ENCODE data around the gene SHOX. TPM values are rescaled to one million over a fixed set of nuclear protein-coding genes. Genes with fewer than 3 reads are reported as not detected.
A peak's percentile ranks its signal among the peaks of the same experiment; 100 is the strongest.
"Not testable (repeated sequence)": the region's sequence is repeated elsewhere in the genome, so short reads cannot be mapped to it uniquely, and the experiment has no call there.

Gene SHOX
- total RNA-seq, 2 donors from 2014 or later, result not detected

DNA sequence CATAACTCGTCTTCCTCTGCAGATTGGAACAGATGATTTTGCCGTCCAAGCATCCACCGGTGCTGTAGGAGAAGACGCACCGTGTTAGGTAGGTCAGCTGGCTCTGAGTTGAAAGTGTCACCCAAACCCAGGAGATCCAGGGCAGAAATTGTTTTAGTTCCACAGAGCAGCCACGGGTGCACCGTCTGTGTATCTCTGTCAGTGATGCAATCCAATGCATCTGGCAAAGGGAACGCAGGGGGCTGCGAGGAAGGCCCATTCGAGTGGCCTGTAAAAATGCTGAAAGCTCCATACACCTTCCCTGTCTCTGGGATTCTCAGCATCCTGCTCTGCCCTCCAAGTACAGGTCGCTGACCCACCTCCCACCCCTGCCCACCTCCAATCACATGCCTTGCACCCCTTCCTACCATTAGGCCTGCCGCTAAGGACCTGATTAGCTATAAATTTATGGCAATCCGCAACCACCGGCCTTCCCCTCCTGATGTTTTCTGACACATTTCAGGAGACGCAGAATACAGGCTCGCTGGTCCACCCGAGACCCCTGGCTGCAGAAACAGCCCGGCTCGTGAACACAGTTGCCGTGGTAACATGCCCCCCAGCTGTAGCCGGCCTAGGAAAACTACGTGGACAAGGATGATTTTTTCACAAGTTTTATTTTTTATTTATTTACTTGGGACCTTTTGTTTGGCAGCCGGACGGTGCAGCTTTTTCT lies 39.7 kb upstream of the SHOX start:
- no peaks in the 10 kb centered on the region for H3K4me1 Mint-ChIP-seq
- Histone ChIP-seq H3K27ac (ENCODE audit: low read depth, low read length) (no peak overlapping the region), H3K4me1 (ENCODE audit: control insufficient read depth, insufficient read depth, low read length) (no peaks in the 10 kb centered on the region), H3K9ac (ENCODE audit: extremely low read depth, low read length, poor library complexity, severe bottlenecking) (no peak overlapping the region), H3K27me3 (ENCODE audit: control insufficient read depth, insufficient read depth, low read length, poor library complexity, severe bottlenecking) (no peaks in the 10 kb centered on the region), H3K36me3 (ENCODE audit: control insufficient read depth, insufficient read depth, low read length) (no peaks in the 10 kb centered on the region), H3K9me3 (ENCODE audit: control insufficient read depth, low read length) (no peaks in the 10 kb centered on the region), H3K4me3 (ENCODE audit: low read length) (no peak overlapping the region)
- DNase-seq, result no peak
- WGBS, 2 experiments (ENCODE audit: insufficient coverage in 1 of 2, insufficient read length in 1 of 2), result 85 to 88% methylated on average over 22 to 24 of the region's 24 CpGs
- peaks cover 6% of the 10 kb centered on the region for H3K9me3 Mint-ChIP-seq
- TF ChIP-seq, protein P1, sequence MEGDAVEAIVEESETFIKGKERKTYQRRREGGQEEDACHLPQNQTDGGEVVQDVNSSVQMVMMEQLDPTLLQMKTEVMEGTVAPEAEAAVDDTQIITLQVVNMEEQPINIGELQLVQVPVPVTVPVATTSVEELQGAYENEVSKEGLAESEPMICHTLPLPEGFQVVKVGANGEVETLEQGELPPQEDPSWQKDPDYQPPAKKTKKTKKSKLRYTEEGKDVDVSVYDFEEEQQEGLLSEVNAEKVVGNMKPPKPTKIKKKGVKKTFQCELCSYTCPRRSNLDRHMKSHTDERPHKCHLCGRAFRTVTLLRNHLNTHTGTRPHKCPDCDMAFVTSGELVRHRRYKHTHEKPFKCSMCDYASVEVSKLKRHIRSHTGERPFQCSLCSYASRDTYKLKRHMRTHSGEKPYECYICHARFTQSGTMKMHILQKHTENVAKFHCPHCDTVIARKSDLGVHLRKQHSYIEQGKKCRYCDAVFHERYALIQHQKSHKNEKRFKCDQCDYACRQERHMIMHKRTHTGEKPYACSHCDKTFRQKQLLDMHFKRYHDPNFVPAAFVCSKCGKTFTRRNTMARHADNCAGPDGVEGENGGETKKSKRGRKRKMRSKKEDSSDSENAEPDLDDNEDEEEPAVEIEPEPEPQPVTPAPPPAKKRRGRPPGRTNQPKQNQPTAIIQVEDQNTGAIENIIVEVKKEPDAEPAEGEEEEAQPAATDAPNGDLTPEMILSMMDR (conservative IDR thresholded peaks at IDR 0.05), result no peak
- no peak overlapping the region for H3K27ac Mint-ChIP-seq
- peaks cover 10% of the 10 kb centered on the region for H3K27me3 Mint-ChIP-seq (ENCODE audit: insufficient read depth)
- no peaks in the 10 kb centered on the region for H3K36me3 Mint-ChIP-seq (ENCODE audit: low read depth)
- H3K4me3 Mint-ChIP-seq, result no peak overlapping the region

DNA sequence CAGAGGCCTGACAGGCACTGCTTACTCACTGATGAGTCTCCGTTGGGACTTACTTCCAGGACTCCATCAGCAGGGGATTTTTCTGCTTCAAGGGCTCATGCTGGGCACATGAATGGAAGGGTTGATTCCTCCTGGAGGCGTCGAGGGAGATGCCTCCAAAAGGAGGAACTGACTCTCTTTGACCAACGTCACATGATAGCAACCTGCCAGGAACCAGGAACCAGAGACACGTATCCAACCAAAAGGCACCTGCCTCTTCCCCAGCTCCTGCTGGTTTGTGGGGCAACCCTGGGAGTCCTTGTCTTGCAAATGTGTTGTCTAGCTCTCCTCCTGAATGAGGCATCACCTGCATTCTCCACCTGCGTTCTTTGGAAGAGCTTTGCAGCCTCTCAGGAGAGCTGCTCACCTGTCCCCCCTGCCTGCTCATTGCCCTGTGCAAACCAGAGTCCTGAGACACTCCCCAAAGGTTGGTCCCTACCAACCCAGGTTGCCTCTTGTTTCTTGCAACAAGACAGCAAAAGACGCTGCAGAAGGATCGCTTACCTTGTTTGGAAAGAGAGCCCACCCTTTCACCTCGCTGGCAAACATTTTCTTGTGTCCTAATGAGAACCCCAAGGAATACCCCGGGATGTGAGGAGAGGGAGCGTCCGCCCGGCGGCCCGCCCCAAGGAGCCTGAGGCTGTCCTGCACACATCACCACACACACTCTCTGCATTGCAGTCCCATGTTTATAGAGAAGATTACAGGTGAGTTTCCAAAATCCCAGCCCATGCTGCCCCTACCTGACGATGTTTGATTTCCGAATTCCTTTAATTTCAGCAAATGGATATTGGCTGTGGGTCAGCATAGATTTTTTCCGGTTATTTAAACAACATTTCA lies 30.5 kb upstream of the SHOX start:
- Histone ChIP-seq H3K27ac (ENCODE audit: low read depth, low read length) (no peak overlapping the region), H3K4me1 (ENCODE audit: control insufficient read depth, insufficient read depth, low read length) (no peaks in the 10 kb centered on the region), H3K9ac (ENCODE audit: extremely low read depth, low read length, poor library complexity, severe bottlenecking) (no peak overlapping the region), H3K9me3 (ENCODE audit: control insufficient read depth, low read length) (peaks cover 9% of the 10 kb centered on the region), H3K27me3 (ENCODE audit: control insufficient read depth, insufficient read depth, low read length, poor library complexity, severe bottlenecking) (no peaks in the 10 kb centered on the region), H3K4me3 (ENCODE audit: low read length) (no peak overlapping the region), H3K36me3 (ENCODE audit: control insufficient read depth, insufficient read depth, low read length) (no peaks in the 10 kb centered on the region)
- H3K9me3 Mint-ChIP-seq, result peaks cover 31% of the 10 kb centered on the region
- no peak overlapping the region for H3K27ac Mint-ChIP-seq
- TF ChIP-seq, protein P1 (conservative IDR thresholded peaks at IDR 0.05), result no peak
- no peaks in the 10 kb centered on the region for H3K36me3 Mint-ChIP-seq (ENCODE audit: low read depth)
- no peak overlapping the region for H3K4me3 Mint-ChIP-seq
- peak; percentile 77 for DNase-seq
- WGBS, 2 experiments (ENCODE audit: insufficient coverage in 1 of 2, insufficient read length in 1 of 2), result 64 to 69% methylated on average over 11 to 18 of the region's 18 CpGs
- peaks cover 4% of the 10 kb centered on the region for H3K4me1 Mint-ChIP-seq
- peaks cover 30% of the 10 kb centered on the region for H3K27me3 Mint-ChIP-seq (ENCODE audit: insufficient read depth)

DNA sequence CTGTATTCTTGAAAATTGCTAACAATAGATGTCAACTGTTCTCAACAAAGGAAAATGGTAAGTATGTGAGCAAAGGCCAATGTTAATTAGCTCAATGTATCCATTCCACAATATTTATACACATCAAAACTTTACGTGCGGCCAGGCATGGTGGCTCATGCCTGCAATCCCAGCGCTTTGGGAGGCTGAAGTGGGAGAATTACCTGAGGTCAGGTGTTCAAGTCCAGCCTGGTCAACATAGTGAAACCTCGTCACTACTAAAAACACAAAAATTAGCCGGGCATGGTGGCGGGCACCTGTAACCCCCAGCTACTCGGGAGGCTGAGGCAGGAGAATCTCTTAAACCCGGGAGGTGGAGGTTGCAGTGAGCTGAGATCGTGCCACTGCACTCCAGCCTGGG lies 27.6 kb upstream of the SHOX start:
- not testable (repeated sequence) for H3K4me1 Mint-ChIP-seq; H3K4me3 ChIP-seq (ENCODE audit: low read length); H3K9ac ChIP-seq (ENCODE audit: extremely low read depth, low read length, poor library complexity, severe bottlenecking); H3K36me3 ChIP-seq (ENCODE audit: control insufficient read depth, insufficient read depth, low read length); H3K27ac ChIP-seq (ENCODE audit: low read depth, low read length); H3K9me3 ChIP-seq (ENCODE audit: control insufficient read depth, low read length); DNase-seq; H3K9me3 Mint-ChIP-seq; H3K4me3 Mint-ChIP-seq; H3K27ac Mint-ChIP-seq; H3K27me3 ChIP-seq (ENCODE audit: control insufficient read depth, insufficient read depth, low read length, poor library complexity, severe bottlenecking); H3K36me3 Mint-ChIP-seq (ENCODE audit: low read depth); H3K4me1 ChIP-seq (ENCODE audit: control insufficient read depth, insufficient read depth, low read length)
- H3K27me3 Mint-ChIP-seq (ENCODE audit: insufficient read depth), result peaks cover 26% of the 10 kb centered on the region
- WGBS, 2 experiments (ENCODE audit: insufficient coverage in 1 of 2, insufficient read length in 1 of 2), result 86 to 100% methylated on average over 1 to 9 of the region's 9 CpGs

DNA sequence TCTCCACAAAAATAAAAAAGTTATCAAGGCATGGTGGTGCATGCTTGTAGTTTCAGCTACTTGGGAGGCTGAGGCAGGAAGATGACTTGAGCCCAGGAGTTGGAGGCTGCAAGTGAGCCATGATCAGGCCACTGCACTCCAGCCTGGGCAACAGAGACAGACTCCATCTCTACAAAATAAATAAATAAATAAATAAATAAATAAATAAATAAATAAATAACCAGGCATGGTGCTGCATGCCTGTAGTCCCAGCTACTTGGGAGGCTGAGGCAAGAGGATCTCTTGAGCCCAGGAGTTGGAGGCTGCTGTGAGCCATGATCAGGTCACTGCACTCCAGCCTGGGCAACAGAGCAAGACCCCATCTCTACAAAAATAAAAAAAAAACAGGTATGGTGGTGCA lies 26.0 kb upstream of the SHOX start:
- not testable (repeated sequence) for H3K36me3 Mint-ChIP-seq (ENCODE audit: low read depth); H3K9me3 Mint-ChIP-seq
- peaks cover 26% of the 10 kb centered on the region for H3K27me3 Mint-ChIP-seq (ENCODE audit: insufficient read depth)

DNA sequence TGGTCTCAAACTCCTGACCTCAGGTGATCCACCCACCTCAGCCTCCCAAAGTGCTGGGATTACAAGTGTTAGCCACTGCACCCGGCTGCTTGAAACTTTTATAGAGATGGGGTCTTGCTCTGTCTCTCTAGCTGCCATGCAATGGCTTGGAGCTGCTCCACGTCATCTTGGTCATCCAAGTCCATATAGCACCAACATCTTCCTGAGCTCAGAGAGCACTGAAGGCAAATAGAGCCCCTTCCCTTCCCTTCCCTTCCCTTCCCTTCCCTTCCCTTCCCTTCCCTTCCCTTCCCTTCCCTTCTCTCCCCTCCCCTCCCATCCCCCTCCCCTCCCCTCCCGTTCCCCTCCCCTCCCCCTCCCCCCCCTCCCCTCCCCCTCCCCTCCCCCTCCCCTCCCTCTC lies 22.5 kb upstream of the SHOX start:
- H3K36me3 Mint-ChIP-seq (ENCODE audit: low read depth); H3K4me3 Mint-ChIP-seq; H3K27ac Mint-ChIP-seq; H3K4me3 ChIP-seq (ENCODE audit: low read length); H3K4me1 Mint-ChIP-seq; H3K4me1 ChIP-seq (ENCODE audit: control insufficient read depth, insufficient read depth, low read length); H3K36me3 ChIP-seq (ENCODE audit: control insufficient read depth, insufficient read depth, low read length); H3K27ac ChIP-seq (ENCODE audit: low read depth, low read length); H3K27me3 ChIP-seq (ENCODE audit: control insufficient read depth, insufficient read depth, low read length, poor library complexity, severe bottlenecking); DNase-seq; H3K9ac ChIP-seq (ENCODE audit: extremely low read depth, low read length, poor library complexity, severe bottlenecking): not testable (repeated sequence)
- peaks cover 11% of the 10 kb centered on the region for H3K9me3 ChIP-seq (ENCODE audit: control insufficient read depth, low read length)
- peaks cover 24% of the 10 kb centered on the region for H3K9me3 Mint-ChIP-seq
- 92% methylated on average over 2 of the region's 3 CpGs; no CpG with 5 or more reads in 1 of the 2 experiments for WGBS, 2 experiments (ENCODE audit: insufficient coverage in 1 of 2, insufficient read length in 1 of 2)
- H3K27me3 Mint-ChIP-seq (ENCODE audit: insufficient read depth), result peaks cover 27% of the 10 kb centered on the region

More for the DNA sequence above, 26.0 kb upstream of the SHOX start:
- not testable (repeated sequence) for H3K27ac Mint-ChIP-seq; H3K27ac ChIP-seq (ENCODE audit: low read depth, low read length); H3K4me1 ChIP-seq (ENCODE audit: control insufficient read depth, insufficient read depth, low read length); H3K4me3 Mint-ChIP-seq; H3K4me1 Mint-ChIP-seq; H3K9ac ChIP-seq (ENCODE audit: extremely low read depth, low read length, poor library complexity, severe bottlenecking); H3K9me3 ChIP-seq (ENCODE audit: control insufficient read depth, low read length); H3K36me3 ChIP-seq (ENCODE audit: control insufficient read depth, insufficient read depth, low read length); DNase-seq; H3K27me3 ChIP-seq (ENCODE audit: control insufficient read depth, insufficient read depth, low read length, poor library complexity, severe bottlenecking); H3K4me3 ChIP-seq (ENCODE audit: low read length)

Measured in endodermal cell (in vitro differentiated cells).